Adrenal gland (tissue), 12 donors: ENCODE results near the gene NAPB. TPM values are rescaled to one million over a fixed set of nuclear protein-coding genes. Genes with fewer than 3 reads are reported as not detected.

Experiments used
- DNase-seq, 7 donors: peaks; one replicate each; pipeline ENCODE4 v3.0.0-alpha.2; 2019 to 2020
- H3K27ac ChIP-seq, 5 donors: fragments of 200-600 bp; sonication (generic) in 4 of 5; 1 replicate in 3 of 5; 2 replicates in 2 of 5; pipeline versions ENCODE4 v1.5.1 to v1.8.0; 2016 to 2020; ENCODE audit warnings: mild to moderate bottlenecking in 1 of 5
- H3K27me3 ChIP-seq: fragments of 200-600 bp; 2 replicates; pipeline ENCODE4 v1.8.0; 2021
- H3K36me3 ChIP-seq, 2 donors: fragments of 200-600 bp; replicated peaks in 1 of 2; 1 replicate in 1 of 2; 2 replicates in 1 of 2; pipeline versions ENCODE4 v1.5.1 to v1.8.0; 2018 to 2022
- H3K4me1 ChIP-seq, 2 donors: fragments of 200-600 bp; replicated peaks in 1 of 2; 1 replicate in 1 of 2; 2 replicates in 1 of 2; pipeline versions ENCODE4 v1.5.1 to v1.8.0; 2018 to 2021
- H3K4me3 ChIP-seq, 4 donors: fragments of 200-600 bp; sonication (generic) in 3 of 4; one replicate each; pipeline ENCODE4 v1.5.1; 2016 to 2018
- H3K9me3 ChIP-seq, 3 donors: fragments of 200-600 bp; sonication (generic) in 1 of 3; replicated peaks in 1 of 3; 1 replicate in 2 of 3; 2 replicates in 1 of 3; pipeline versions ENCODE4 v1.5.1 to v1.8.0; 2016 to 2021
- POLR2A ChIP-seq, 2 donors: fragments of 450-650 bp; IDR thresholded peaks; one replicate each; pipeline ENCODE4 v1.6.1; 2017; ENCODE audit warnings: antibody characterized with exemption in 2 of 2, mild to moderate bottlenecking in 2 of 2, moderate library complexity in 1 of 2
- WGBS, 4 donors: extraction: QIAGEN DNeasy Blood & Tissue Kit in 2 of 4; methylation state at CpG; one replicate each; pipeline versions ENCODE4 v1.1.5 to v1.1.7; 2013 to 2017; 5-methylcytosine and 5-hydroxymethylcytosine counted together
- intact Hi-C, 2 donors: fragments of 100-400 bp; cut with DNase I; formaldehyde crosslinking; loops; one replicate each; pipeline versions ENCODE4 v1.14.1 to v1.15.0; 2022 to 2023
- polyA plus RNA-seq, 3 donors: library from polyadenylated mRNA; stranded (reverse); fragments of 200-250 nt in 2 of 3; fragments of 350-450 nt in 1 of 3; fragmentation: Illumina TruSeq in 1 of 3; extraction: RNeasy Lipid Tissue Mini Kit (QIAGEN cat#74804) in 1 of 3; gene quantifications; one replicate each; pipeline ENCODE4 v1.2.3, GENCODE V29; 2013 to 2014
- total RNA-seq, 9 donors: library from RNA; depleted of rRNA in 4 of 9; stranded (reverse); fragments of >200 nt in 4 of 9; fragments of 120-200 nt in 1 of 9; fragmentation: NEBNext Ultra II Directional in 1 of 9; extraction: Animal tissue kit (Norgen Biotek cat#: 25700) in 1 of 9; gene quantifications; one replicate each; pipeline versions ENCODE4 v1.1.0 to v1.2.4, GENCODE V29; 2013 to 2023
- TF ChIP-seq, protein P1 (sequence below), 6 experiments: fragments of 450-650 bp in 4 of 6; fragments of 200-600 bp in 2 of 6; sonication (generic) in 1 of 6; IDR thresholded peaks; 1 replicate in 5 of 6; 2 replicates in 1 of 6; pipeline versions ENCODE4 v1.5.1 to v1.8.0; 2016 to 2021; ENCODE audit warnings: antibody characterized with exemption in 6 of 6, mild to moderate bottlenecking in 2 of 6, moderate library complexity in 1 of 6
- donor health status: healthy with polysubstance abuse.
- donor health status: Bipolar disorder and iron deficiency.
- donor health status: DM: yes; HTN: yes; CAD: no.
- donor health status: DM: no; HTN: no; CAD: no.
- donor health status: DM: no; HTN: no; CAD: no.
- donor health status: DM: yes; HTN: yes; CAD: no.

Gene NAPB
- total and polyA plus RNA-seq, 12 donors = 11.8 to 27.5 (median 20.2) TPM

DNA sequence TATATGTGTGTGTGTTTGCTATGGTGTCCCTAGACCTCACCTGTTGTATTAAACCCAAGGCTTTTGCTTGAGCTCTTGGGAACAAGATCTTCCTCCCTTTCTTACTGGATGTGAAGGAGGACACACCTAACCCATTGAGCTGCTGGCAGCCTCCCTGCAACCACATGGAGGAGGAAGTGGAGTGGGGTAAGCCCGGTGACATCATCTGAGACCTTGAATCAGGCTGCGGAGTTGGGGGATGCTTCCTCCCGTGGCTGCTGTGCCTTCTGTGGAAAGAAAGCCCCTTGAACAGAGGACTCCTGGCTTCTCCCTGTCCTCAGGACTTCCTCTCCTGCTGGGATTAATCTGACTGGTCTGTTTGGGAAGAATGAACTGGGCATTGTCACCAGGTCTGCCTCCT is 28.1 kb upstream of the NAPB start:
- Histone ChIP-seq H3K4me3 (no peak overlapping the region), H3K27me3 (no peaks in the 10 kb centered on the region), H3K9me3 (no peaks in the 10 kb centered on the region), H3K27ac (no peak overlapping the region), H3K36me3 (no peaks in the 10 kb centered on the region), H3K4me1 (no peaks in the 10 kb centered on the region)
- intact Hi-C loops = no loop called here
- TF ChIP-seq, protein P1, sequence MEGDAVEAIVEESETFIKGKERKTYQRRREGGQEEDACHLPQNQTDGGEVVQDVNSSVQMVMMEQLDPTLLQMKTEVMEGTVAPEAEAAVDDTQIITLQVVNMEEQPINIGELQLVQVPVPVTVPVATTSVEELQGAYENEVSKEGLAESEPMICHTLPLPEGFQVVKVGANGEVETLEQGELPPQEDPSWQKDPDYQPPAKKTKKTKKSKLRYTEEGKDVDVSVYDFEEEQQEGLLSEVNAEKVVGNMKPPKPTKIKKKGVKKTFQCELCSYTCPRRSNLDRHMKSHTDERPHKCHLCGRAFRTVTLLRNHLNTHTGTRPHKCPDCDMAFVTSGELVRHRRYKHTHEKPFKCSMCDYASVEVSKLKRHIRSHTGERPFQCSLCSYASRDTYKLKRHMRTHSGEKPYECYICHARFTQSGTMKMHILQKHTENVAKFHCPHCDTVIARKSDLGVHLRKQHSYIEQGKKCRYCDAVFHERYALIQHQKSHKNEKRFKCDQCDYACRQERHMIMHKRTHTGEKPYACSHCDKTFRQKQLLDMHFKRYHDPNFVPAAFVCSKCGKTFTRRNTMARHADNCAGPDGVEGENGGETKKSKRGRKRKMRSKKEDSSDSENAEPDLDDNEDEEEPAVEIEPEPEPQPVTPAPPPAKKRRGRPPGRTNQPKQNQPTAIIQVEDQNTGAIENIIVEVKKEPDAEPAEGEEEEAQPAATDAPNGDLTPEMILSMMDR (IDR thresholded peaks at IDR 0.05) = no peak
- TF ChIP-seq POLR2A (IDR thresholded peaks at IDR 0.05) = no peak
- 10 to 27% (median 17%) methylated on average over 2 to 3 of the region's 3 CpGs for WGBS, 4 donors
- no peak for DNase-seq

DNA sequence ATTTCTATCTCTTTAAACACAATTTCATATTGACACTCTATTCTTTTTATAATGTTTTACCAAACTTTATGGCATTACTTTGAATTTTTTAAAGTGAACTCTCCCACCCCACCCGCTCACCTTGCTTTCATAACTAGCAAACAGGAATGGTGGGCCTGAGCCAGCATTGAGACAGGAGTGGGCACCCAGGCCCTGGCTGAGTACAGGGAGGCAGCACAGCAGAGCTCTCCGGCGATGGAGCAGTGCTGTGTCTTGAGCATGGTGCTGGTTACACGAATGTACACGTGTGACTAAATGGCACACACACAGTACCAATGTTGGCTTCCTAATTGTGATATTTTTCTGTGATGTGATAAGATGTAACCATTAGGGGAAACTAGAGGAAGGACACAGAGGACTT is 26.9 kb upstream of the NAPB start:
- DNase-seq = no peak
- Histone ChIP-seq H3K27ac (no peak overlapping the region), H3K36me3 (no peaks in the 10 kb centered on the region), H3K4me3 (no peak overlapping the region), H3K9me3 (no peaks in the 10 kb centered on the region), H3K4me1 (no peaks in the 10 kb centered on the region), H3K27me3 (no peaks in the 10 kb centered on the region)
- no peak for TF ChIP-seq POLR2A (IDR thresholded peaks at IDR 0.05)
- intact Hi-C loops = no loop called here
- WGBS, 4 donors = 86 to 93% (median 89%) methylated on average over 5 of the region's 5 CpGs

- Histone ChIP-seq H3K27me3 (no peaks in the 10 kb centered on the region), H3K9me3 (no peaks in the 10 kb centered on the region), H3K36me3 (no peaks in the 10 kb centered on the region), H3K4me1 (no peaks in the 10 kb centered on the region), H3K4me3 (no peak overlapping the region), H3K27ac (no peak overlapping the region)
- TF ChIP-seq, protein P1 (IDR thresholded peaks at IDR 0.05) = peak; percentile 28 to 65 (median 59)
- no peak for TF ChIP-seq POLR2A (IDR thresholded peaks at IDR 0.05)
- DNase-seq = peak; percentile 51 to 83 (median 61)
- 73 to 79% (median 76%) methylated on average over 8 of the region's 8 CpGs for WGBS, 4 donors
- intact Hi-C loops = no loop called here
Measured at GRCh38 chr20:23446505-23446904, 25.2 kb upstream of the NAPB start.

- H3K4me1 ChIP-seq = no peaks in the 10 kb centered on the region
- no peak for TF ChIP-seq POLR2A (IDR thresholded peaks at IDR 0.05)
- TF ChIP-seq, protein P1 (IDR thresholded peaks at IDR 0.05) = no peak
- peak in 5 of 7 donors; percentile 7 to 41 (median 25) for DNase-seq
- intact Hi-C loops = no loop called here
- H3K27me3 ChIP-seq = no peaks in the 10 kb centered on the region
- no peaks in the 10 kb centered on the region for H3K9me3 ChIP-seq
- no peak overlapping the region for H3K27ac ChIP-seq
- 78 to 88% (median 85%) methylated on average over 7 of the region's 7 CpGs for WGBS, 4 donors
- no peaks in the 10 kb centered on the region for H3K36me3 ChIP-seq
- no peak overlapping the region for H3K4me3 ChIP-seq
Measured at GRCh38 chr20:23445596-23446217, 24.4 kb upstream of the NAPB start.

DNA sequence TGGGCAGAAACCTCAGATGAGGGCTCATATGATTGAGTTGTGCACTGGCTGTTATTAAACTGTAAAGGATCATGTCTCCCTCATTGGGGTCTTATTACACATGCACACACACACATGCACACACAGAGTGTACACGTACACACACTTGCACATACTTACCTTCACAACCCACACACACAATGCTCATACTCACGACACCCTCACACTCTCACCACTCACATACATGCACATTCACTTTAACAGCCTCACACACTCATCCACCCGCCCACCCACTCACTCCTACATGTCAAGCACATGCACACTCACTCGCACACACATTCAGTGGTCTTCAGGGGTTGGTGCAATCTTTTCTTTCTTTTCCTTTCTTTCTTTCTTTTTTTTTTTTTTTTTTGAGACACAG is 23.6 kb upstream of the NAPB start:
- DNase-seq = peak in 1 of 7 donors; percentile 33
- TF ChIP-seq, protein P1 (IDR thresholded peaks at IDR 0.05) = no peak
- TF ChIP-seq POLR2A (IDR thresholded peaks at IDR 0.05) = no peak
- intact Hi-C loops = loop anchor here in 1 of 2 donors (5.0 kb wide), 1 partner anchor 162 kb away; the partner anchor contains the start of gene CST9

More for the DNA sequence above, 23.6 kb upstream of the NAPB start:
- no peaks in the 10 kb centered on the region for H3K9me3 ChIP-seq
- no peaks in the 10 kb centered on the region for H3K36me3 ChIP-seq
- no peak overlapping the region for H3K4me3 ChIP-seq
- no peaks in the 10 kb centered on the region for H3K27me3 ChIP-seq
- no peak overlapping the region for H3K27ac ChIP-seq
- 82 to 92% (median 85%) methylated on average over 4 of the region's 4 CpGs for WGBS, 4 donors
- H3K4me1 ChIP-seq = no peaks in the 10 kb centered on the region
